ENCODE measurements around the gene STAT6.

STAT6 gene

DNA sequence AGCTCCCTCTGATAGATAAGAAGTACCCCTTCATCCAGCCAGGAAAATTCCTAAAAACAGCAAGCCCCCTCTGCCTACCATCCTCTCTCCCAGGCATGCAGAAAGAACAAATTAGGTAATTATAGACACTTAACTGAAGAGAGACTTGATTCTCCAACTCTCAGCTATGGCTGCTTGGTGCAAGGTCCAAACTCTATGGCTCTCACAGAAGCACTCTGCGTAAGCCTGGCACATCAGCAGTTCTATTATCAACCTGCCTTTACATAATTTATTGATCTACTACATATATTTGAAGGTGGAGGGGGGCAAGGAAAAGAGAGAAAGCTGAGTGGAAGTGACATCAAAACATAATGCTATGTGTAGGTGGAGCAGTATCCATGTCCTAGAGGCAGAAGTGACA lies 60.2 kb downstream of the STAT6 start:
- no peak for DNase-seq (ENCODE audit: low read depth, low spot score)

DNA sequence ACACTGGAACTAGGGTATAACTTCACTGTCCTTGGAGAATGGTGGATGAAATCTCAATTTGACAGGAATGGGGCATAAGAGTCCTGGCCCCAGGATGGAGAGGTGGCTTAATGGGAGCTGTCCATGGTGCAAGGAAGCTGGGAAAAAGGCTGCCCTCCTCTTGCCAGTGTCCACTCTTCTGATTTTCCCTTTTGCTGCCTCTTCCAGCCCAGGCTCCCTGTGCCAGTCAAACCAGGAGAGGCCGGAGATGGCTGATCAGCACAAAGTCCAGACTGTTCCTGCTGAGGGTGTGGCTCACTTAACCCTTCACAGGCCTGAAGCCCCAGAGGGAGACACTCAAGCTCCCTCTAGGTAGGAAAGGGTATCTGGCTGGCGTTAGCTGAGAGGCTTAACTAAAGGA lies 61.3 kb downstream of the STAT6 start, which contains the start of gene MYO1A:
MYO1A (minus strand) TSS at position 240 of the 400 bp plus-strand sequence. CDS start 1,806 bp downstream, outside the sequence.
- DNase-seq (ENCODE audit: low read depth, low spot score) = no peak

DNA sequence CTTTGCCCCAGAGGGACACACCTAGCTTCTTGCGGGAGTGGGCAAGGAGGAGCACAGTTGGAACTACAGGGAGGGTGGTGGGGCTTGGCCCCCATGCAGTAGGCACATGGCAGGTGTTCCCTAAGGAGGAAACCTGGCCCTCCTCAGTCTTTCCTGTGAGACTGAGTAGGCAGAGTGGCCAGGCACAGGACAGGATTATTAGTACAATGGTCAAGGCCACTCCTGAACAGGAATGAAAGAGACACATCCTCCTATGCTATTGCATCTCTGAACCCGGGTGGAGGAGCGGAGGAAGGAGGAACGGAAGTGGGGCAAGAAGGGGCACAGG lies 62.1 kb downstream of the STAT6 start:
- no peak for DNase-seq (ENCODE audit: low read depth, low spot score)

DNA sequence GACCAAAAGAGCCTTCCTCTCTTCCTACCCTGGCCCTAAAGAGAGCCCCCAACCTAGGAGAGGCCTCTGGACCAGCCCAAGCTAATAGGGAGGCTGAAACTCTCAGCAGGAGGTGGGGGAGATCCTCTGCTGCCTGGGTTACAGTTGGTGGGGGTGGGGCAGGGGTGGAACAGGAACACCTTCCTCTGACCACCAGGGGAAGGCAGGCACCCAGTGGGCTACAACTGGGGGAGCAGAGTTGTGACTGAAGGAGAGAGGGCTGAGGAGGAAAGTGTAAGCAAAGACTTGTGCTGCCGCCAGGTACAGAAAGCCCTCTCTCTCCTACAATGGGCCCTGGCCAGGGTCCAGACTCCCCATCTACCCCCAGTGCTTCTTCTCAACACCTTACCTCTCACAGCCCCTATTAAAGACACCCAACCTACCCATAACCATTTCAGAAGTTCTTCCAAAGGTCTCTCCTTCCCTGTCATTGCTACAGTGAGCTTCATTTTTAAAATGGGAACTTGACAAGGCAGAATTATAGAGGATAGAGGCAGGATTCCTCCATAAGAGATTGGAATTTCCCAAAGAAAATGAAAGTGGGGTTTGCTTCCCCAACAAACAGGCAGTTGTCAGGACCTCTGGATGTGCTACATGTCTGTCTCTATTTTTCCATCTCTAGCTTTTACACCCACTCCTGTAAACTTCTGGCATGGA lies 62.6 kb downstream of the STAT6 start:
- no peak for DNase-seq (ENCODE audit: low read depth, low spot score)

DNA sequence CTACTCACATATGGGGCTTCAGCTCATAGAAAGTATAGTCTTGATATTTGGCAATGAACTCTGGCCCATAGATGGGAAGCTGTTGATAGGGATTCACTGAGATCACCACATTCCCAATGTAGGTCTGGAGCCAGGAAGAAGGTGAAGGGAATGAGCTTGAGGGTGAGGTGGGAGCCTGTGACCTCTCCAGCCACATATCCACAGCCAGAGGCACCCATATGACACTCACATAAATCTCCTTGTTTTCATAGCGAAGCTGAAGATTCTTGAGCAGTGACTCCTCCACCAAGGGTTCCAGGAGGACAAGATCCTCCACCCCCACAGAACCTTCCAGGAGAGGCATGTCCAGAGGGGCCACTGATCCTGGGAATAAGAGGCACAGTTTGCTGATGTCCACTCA lies 63.2 kb downstream of the STAT6 start:
- no peak for DNase-seq (ENCODE audit: low read depth, low spot score)

DNA sequence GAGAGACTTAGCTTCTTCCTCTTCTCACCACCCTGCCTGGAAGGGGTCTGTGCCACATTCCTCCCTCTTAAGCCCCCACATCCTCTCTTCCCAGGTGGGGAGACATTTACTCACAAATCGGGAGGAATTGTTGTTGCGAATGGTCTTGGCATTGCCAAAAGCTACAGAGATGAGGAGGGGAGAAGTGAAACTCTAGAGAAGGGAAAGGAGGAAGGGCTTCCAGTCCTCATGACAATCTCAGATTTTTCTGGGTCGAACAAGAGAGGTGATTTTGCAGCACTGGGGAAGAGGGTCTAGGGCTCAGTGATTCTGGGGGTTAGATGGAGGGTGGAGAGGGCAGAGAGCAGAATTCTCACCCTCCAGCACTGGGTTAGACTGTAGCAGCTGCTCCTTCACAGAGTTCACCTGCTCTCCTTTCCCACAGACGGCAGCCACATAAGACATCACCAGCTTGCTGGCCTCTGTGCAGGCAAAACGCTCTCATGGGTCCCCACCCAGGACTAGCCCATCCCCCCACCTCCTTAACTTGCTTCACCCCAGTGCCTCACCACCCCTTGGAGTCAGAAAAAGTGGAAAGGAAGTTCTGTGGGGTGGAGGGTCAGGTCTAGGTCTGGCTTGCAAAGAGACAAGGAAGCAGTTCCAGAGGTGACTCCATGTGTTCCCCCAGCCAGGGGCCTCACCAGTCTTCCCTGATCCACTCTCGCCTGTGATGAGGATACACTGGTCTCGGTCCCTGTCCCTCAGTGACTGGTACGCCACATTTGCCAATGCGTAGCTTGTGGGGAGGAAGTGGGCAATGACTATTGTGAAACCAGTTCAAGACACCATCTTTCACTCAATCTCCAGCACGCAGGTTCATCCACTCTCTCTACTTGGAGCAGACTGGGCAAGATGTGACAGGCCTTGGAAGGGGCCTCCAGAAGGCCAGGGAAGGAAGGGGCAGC lies 63.9 kb downstream of the STAT6 start:
- DNase-seq (ENCODE audit: low read depth, low spot score) = peak; percentile 7

DNA sequence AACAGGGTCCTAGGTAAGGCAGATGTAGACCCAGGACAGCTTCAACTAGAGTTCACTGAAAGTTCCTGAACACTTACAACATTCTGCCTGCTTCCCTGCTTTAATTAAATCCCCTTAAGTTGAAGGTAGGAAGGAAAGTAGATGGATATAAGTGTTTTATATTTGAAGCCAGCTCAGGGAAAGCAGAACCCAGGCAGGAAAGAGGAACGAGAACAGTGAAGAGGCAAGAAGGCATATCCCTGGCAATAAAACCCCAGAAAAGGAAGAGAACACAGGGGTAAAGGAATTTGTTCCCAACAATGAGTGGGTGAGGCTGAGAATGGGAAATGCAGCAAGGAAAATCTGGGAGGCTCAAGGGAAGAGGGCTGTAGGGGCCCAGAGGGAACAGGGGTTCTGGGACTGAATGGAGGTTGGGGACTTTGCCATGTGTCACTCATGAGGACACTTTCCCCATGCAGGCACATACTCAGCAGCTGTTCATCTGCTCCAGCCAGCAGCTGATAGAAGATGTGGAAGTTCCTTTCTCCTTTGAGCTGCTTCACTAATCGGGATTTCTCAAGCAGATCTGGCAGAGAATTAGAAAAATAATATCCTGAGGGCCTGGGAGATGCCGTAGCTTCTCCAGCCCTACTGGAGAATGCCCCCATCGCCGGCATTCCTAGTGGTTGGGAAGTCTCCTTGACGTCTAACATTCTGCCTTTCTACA lies 64.9 kb downstream of the STAT6 start:
- no peak for DNase-seq (ENCODE audit: low read depth, low spot score)
